T-helper 1 cell treated with Interleukin-12 subunit alpha and Interleukin-12 subunit beta and Interleukin-4 antibody, amounts not matched to agents 30 ng/mL and 1 ng/mL, for 36 hours (primary cell): Measurements from ENCODE around the gene PARP1. TPM values are rescaled to one million over a fixed set of nuclear protein-coding genes. Genes with fewer than 3 reads are reported as not detected.
"Not testable (repeated sequence)": the region's sequence is repeated elsewhere in the genome, so short reads cannot be mapped to it uniquely, and the experiment has no call there.

Experiments used
- intact Hi-C: fragments of 100-400 bp; cut with micrococcal nuclease; formaldehyde crosslinking; loops from one replicate; pipeline ENCODE4 v1.15.1; 2024
- total RNA-seq: library from RNA; stranded (reverse); gene quantifications from 2 replicates; pipeline ENCODE4 v1.2.3, GENCODE V29; 2022

PARP1 gene
- total RNA-seq, 1 donor from 2014 or later, result 174 TPM

DNA sequence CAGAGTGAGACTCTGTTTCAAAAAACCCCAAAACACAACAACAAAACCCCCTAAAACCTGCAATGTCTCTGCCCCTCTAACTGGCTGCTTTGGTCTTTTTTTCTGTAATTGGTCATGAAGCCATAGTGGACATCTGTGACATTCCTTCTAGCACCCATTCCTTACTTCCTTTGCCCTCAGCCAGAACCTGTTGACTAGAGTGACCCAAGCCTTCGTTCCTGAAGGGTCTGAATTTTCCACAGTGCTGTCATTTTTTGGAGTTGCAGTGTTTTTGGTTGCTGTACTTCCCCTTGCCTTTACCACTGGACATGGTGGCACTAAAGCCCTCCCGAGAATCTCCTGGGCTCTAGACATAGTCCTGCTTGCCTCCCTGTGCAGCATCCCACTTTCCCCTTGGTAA lies 50.5 kb downstream of the PARP1 start:
- intact Hi-C loops, result no loop called here

DNA sequence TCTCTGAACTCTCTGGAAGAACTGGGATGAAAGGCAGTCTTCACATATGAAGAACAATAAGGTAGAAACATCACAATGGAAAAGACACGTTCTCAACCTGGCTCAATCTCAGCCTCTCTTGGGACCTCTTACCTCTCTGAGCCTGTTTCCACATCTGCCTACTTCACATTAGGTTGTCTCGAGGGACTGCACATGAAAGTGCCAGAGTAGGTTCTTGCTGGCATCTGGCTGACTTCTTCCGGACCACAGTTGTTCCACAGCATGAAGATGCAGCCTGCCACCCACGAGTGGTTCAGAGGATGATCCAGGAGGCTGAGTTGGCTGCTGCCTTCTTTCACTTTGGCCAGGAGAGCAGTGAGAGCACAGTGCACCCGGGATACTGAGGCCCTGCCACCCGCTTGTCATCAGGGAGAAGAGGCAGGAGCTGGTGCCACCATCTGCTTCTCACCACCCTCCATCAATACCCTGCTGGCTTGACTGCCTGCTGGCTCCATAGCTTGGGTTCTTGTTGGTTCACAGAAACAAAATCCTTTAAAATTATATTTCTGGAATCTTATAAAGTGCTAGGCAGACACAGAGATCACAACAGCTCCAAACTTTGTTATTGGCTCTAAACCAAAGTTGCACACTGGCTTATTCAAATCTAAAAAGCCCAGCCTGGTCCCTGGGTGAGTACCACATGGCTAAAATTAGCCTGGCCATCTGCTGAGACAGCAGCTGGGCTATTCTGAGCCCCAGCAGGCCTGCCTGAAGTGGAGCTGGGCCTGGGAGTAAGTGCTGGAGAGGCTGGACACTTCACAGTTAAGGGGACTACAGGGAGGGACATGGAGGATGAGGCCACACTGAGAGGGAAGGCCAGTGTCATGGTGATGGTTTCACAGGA lies 52.0 kb downstream of the PARP1 start:
- intact Hi-C loops, result no loop called here

DNA sequence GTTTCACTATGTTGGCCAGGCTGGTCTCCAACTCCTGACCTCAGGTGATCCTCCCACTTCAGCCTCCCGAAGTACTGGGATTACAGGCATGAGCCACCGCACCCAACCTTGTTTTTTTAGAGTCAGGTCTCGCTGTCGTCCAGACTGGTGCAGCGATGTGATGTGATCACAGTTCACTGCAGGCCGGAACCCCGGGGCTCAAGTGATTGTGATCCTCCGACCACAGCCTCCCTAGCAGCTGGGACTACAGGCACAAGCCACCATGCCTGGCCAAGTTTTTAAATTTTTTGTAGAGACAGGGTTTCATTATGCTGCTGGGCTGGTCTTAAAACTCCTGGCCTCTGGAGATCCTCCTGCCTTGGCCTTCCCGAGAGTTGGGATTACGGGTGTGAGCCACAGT lies 52.9 kb downstream of the PARP1 start:
- intact Hi-C loops, result no loop called here

- intact Hi-C loops, result no loop called here
These were observed 54.0 kb downstream of the PARP1 start for GRCh38 chr1:226353698-226354525.

- intact Hi-C loops, result no loop called here
These were observed 56.2 kb downstream of the PARP1 start for GRCh38 chr1:226351709-226352108.

- intact Hi-C loops, result no loop called here
These were observed 57.4 kb downstream of the PARP1 start for GRCh38 chr1:226350519-226350865.

- intact Hi-C loops, result no loop called here
These were observed 57.9 kb downstream of the PARP1 start for GRCh38 chr1:226349801-226350518.

DNA sequence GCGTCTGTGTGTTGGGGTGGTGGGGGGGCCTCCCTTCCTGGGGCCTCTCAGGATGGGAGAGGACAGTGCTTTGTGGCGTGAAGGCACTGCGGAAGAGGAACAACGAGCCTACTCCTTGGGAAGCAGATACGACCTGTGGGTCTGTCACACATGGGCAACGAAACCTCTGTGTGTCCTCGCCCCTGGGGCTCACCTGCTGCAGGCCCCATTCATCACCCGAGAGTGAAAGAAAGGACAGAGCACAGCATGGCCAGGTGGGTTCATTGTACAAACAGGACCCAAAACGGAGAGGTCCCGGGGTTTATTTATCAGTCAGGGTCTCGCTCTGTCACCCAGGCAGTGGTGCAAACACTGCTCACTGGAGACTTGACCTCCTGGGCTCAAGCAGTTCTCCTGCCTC lies 58.8 kb downstream of the PARP1 start:
- intact Hi-C loops, result no loop called here

- intact Hi-C loops, result no loop called here
These were observed 63.2 kb downstream of the PARP1 start for GRCh38 chr1:226344441-226345259.

DNA sequence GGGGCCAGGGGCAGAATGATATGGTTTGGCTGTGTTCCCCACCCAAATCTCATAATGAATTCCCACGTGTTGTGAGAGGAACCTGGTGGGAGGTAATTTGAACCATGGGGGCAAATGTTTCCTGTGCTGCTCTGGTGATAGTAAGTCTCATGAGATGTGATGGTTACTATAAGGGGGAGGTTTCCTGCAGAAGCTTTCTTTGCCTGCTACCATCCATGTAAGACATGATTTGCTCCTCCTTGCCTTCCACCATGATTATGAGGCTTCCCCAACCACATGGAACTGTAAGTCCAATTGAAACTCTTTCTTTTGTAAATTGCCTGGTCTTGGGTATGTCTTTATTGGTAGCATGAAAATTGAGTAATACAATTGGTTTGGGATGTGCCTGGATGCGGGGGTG lies 65.2 kb downstream of the PARP1 start:
- intact Hi-C loops, result no loop called here

DNA sequence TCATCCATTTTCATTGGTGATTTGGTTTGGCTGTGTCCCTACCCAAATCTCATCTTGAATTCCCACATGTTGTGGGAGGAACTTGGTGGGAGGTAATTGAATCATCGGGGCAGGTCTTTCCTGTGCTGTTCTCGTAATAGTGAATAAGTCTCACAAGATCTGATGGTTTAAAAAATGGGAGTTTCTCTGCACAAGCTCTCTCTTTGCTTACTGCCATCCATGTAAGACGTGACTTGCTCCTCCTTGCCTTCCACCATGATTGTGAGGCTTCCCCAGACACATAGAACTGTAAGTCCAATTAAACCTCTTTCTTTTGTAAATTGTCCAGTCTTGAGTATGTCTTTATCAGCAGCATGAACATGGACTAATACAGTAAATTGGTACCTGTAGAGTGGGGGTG lies 67.8 kb downstream of the PARP1 start:
- intact Hi-C loops, result not testable (repeated sequence)

- intact Hi-C loops, result no loop called here
These were observed 70.5 kb downstream of the PARP1 start for GRCh38 chr1:226337276-226337875.

DNA sequence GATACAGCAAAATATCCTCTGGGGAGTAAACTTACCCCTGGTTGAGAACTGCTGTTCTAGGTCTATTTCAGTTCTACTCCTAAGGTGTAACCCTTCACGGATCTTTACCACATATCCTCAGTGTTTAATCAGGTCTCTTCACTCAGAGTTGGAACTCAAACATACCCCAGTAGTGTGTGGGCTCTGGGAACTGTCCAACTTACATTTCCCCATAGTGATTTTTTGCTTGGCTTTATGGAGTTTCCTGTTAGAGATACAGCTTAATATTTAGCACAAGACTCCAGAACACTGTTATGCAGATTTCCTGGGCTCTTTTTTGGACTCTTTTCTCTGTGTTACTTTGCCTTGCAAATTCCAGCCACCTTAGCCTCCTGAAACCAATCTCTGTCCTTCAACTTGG lies 72.2 kb downstream of the PARP1 start:
- intact Hi-C loops, result no loop called here

DNA sequence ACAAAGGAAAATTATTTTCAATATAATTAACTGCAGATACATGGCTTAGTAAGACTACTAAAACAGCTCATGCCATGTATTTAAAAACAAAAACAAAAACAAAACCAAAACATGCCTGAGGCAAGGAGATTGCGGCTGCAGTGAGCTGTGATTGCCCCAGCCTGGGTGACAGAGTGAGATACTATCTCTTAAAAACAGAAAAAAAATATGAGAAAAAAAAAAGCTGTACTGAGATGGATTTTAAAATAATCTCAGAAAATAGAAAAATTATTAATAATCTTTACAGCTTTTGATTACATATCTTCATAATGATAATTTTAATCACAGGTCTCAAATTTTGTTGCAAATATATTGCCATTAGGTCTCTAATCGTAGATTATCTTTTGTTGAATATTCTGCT lies 74.9 kb downstream of the PARP1 start:
- intact Hi-C loops, result loop anchor here (1.0 to 5.0 kb wide), 7 partner anchors 24 to 320 kb away; partner anchors contain the start of genes ACBD3, H3-3A and LIN9

GRCh38 chr1:226329237-226329636 lies 78.7 kb downstream of the PARP1 start:
- intact Hi-C loops, result no loop called here

GRCh38 chr1:226327761-226328162 lies 80.1 kb downstream of the PARP1 start:
- intact Hi-C loops, result no loop called here

GRCh38 chr1:226325178-226325577 lies 82.7 kb downstream of the PARP1 start:
- intact Hi-C loops, result no loop called here

- intact Hi-C loops, result no loop called here
These were observed 83.4 kb downstream of the PARP1 start for GRCh38 chr1:226324479-226324878.

GRCh38 chr1:226322986-226323385 lies 84.9 kb downstream of the PARP1 start:
- intact Hi-C loops, result no loop called here

DNA sequence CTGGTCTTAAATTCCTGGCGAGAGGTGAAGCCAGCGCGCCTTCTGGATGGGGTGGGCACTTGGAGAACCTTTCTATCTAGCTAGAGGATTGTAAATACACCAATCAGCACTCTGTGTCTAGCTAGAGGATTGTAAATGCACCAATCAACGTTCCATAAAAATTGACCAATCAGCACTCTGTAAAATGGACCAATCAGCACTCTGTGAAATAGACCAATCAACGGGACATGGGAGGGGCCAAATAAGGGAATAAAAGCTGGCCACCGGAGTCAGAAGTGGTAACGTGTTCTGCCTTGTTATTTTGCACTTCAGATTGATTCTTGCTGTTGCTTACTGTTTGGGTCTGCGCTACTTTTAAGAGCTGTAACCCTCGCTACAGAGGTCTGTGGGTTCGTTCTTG lies 87.0 kb downstream of the PARP1 start:
- intact Hi-C loops, result no loop called here

GRCh38 chr1:226318471-226318870 lies 89.4 kb downstream of the PARP1 start:
- intact Hi-C loops, result no loop called here
